ENCODE results near the gene SEMA3G.

SEMA3G gene

GRCh38 chr3:52439426-52440248 lies 5.3 kb downstream of the SEMA3G start:
- Histone ChIP-seq H3K27me3 (ENCODE audit: insufficient read depth, low read length, poor library complexity) (no peaks in the 10 kb centered on the region), H3K79me2 (ENCODE audit: insufficient read depth, low read length) (no peaks in the 10 kb centered on the region), H4K20me1 (ENCODE audit: insufficient read depth, low read length) (no peaks in the 10 kb centered on the region), H3K4me3 (ENCODE audit: low read depth in 1 of 2, low read length in 2 of 2) (no peak overlapping the region), H3K9me3 (ENCODE audit: insufficient read depth, low read length, severe bottlenecking) (no peaks in the 10 kb centered on the region), H3K4me1 (ENCODE audit: insufficient read depth, low read length) (no peaks in the 10 kb centered on the region), H3K9ac (ENCODE audit: low read depth, low read length) (no peak overlapping the region), H3K4me2 (ENCODE audit: insufficient read depth, low read length) (no peak overlapping the region), H3K36me3 (ENCODE audit: insufficient read depth, low read length) (no peaks in the 10 kb centered on the region), H2AFZ (ENCODE audit: low read depth, low read length) (no peak overlapping the region), H3K27ac (ENCODE audit: low read length) (no peak overlapping the region)
- no peak for DNase-seq
- no peak for ATAC-seq (ENCODE audit: insufficient read depth, low read depth)
- TF ChIP-seq EZH2 (IDR thresholded peaks at IDR 0.05; ENCODE audit: borderline replicate concordance, low read depth, low read length, severe bottlenecking), result no peak
- TF ChIP-seq, protein P1, sequence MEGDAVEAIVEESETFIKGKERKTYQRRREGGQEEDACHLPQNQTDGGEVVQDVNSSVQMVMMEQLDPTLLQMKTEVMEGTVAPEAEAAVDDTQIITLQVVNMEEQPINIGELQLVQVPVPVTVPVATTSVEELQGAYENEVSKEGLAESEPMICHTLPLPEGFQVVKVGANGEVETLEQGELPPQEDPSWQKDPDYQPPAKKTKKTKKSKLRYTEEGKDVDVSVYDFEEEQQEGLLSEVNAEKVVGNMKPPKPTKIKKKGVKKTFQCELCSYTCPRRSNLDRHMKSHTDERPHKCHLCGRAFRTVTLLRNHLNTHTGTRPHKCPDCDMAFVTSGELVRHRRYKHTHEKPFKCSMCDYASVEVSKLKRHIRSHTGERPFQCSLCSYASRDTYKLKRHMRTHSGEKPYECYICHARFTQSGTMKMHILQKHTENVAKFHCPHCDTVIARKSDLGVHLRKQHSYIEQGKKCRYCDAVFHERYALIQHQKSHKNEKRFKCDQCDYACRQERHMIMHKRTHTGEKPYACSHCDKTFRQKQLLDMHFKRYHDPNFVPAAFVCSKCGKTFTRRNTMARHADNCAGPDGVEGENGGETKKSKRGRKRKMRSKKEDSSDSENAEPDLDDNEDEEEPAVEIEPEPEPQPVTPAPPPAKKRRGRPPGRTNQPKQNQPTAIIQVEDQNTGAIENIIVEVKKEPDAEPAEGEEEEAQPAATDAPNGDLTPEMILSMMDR (IDR thresholded peaks at IDR 0.05; ENCODE audit: borderline replicate concordance, extremely low read depth, low read length, poor library complexity, severe bottlenecking), result no peak

- Histone ChIP-seq H3K4me2 (ENCODE audit: insufficient read depth, low read length) (no peak overlapping the region), H3K27ac (ENCODE audit: low read length) (no peak overlapping the region), H3K27me3 (ENCODE audit: insufficient read depth, low read length, poor library complexity) (peaks cover under 1% of the 10 kb centered on the region), H3K4me3 (ENCODE audit: low read depth in 1 of 2, low read length in 2 of 2) (no peak overlapping the region), H3K4me1 (ENCODE audit: insufficient read depth, low read length) (no peaks in the 10 kb centered on the region), H2AFZ (ENCODE audit: low read depth, low read length) (no peak overlapping the region), H3K36me3 (ENCODE audit: insufficient read depth, low read length) (no peaks in the 10 kb centered on the region), H3K9ac (ENCODE audit: low read depth, low read length) (no peak overlapping the region), H3K79me2 (ENCODE audit: insufficient read depth, low read length) (no peaks in the 10 kb centered on the region), H4K20me1 (ENCODE audit: insufficient read depth, low read length) (no peaks in the 10 kb centered on the region), H3K9me3 (ENCODE audit: insufficient read depth, low read length, severe bottlenecking) (no peaks in the 10 kb centered on the region)
- TF ChIP-seq EZH2 (IDR thresholded peaks at IDR 0.05; ENCODE audit: borderline replicate concordance, low read depth, low read length, severe bottlenecking), result no peak
- TF ChIP-seq, protein P1 (IDR thresholded peaks at IDR 0.05; ENCODE audit: borderline replicate concordance, extremely low read depth, low read length, poor library complexity, severe bottlenecking), result no peak
- ATAC-seq (ENCODE audit: insufficient read depth, low read depth), result no peak
- no peak for DNase-seq
Measured at GRCh38 chr3:52438579-52439425, 6.1 kb downstream of the SEMA3G start.

GRCh38 chr3:52438104-52438376 lies 6.9 kb downstream of the SEMA3G start:
- no peak overlapping the region for H3K27ac ChIP-seq (ENCODE audit: low read length)
- H4K20me1 ChIP-seq (ENCODE audit: insufficient read depth, low read length), result no peaks in the 10 kb centered on the region
- DNase-seq (no peak), ATAC-seq (ENCODE audit: insufficient read depth, low read depth) (no peak)
- H2AFZ ChIP-seq (ENCODE audit: low read depth, low read length), result no peak overlapping the region
- no peak overlapping the region for H3K4me2 ChIP-seq (ENCODE audit: insufficient read depth, low read length)
- H3K36me3 ChIP-seq (ENCODE audit: insufficient read depth, low read length), result no peaks in the 10 kb centered on the region
- no peaks in the 10 kb centered on the region for H3K4me1 ChIP-seq (ENCODE audit: insufficient read depth, low read length)
- no peaks in the 10 kb centered on the region for H3K9me3 ChIP-seq (ENCODE audit: insufficient read depth, low read length, severe bottlenecking)
- H3K27me3 ChIP-seq (ENCODE audit: insufficient read depth, low read length, poor library complexity), result peaks cover 3% of the 10 kb centered on the region
- H3K4me3 ChIP-seq (ENCODE audit: low read depth in 1 of 2, low read length in 2 of 2), result no peak overlapping the region
- no peak for TF ChIP-seq EZH2 (IDR thresholded peaks at IDR 0.05; ENCODE audit: borderline replicate concordance, low read depth, low read length, severe bottlenecking)
- TF ChIP-seq, protein P1 (IDR thresholded peaks at IDR 0.05; ENCODE audit: borderline replicate concordance, extremely low read depth, low read length, poor library complexity, severe bottlenecking), result no peak
- H3K79me2 ChIP-seq (ENCODE audit: insufficient read depth, low read length), result no peaks in the 10 kb centered on the region
- H3K9ac ChIP-seq (ENCODE audit: low read depth, low read length), result no peak overlapping the region
